H1 (cell line): Measurements from ENCODE around the gene MAP3K13. TPM values are rescaled to one million over a fixed set of nuclear protein-coding genes. Genes with fewer than 3 reads are reported as not detected.

Experiments
- JUND ChIP-seq: IDR thresholded peaks from 2 replicates; pipeline ENCODE4 v1.6.1; 2011; ENCODE audit warnings: mild to moderate bottlenecking, improper control_type of control experiment, low read length
- POU5F1 ChIP-seq: IDR thresholded peaks from 2 replicates; pipeline ENCODE4 v1.6.1; 2011; ENCODE audit warnings: low read depth, mild to moderate bottlenecking, low read length, moderate library complexity
- polyA plus RNA-seq, 7 experiments: library from polyadenylated mRNA; depleted of rRNA in 3 of 7; stranded (reverse) in 5 of 7; unstranded in 2 of 7; fragments of >200 nt in 5 of 7; fragments of 200-250 nt in 2 of 7; gene quantifications; 1 replicate in 5 of 7; 2 replicates in 1 of 7; 4 replicates in 1 of 7; pipeline versions ENCODE4 v1.2.1 to v1.2.3, GENCODE V29; 2011 to 2013; ENCODE audit warnings: missing spikeins in 2 of 7, mixed read lengths in 2 of 7
- total RNA-seq: library from RNA; stranded (reverse); fragmentation: NEBNext Ultra II Directional; extraction: Animal tissue kit (Norgen Biotek cat#: 25700); gene quantifications from 2 replicates; pipeline ENCODE4 v1.2.1, GENCODE V29; 2021
- TF ChIP-seq, protein P1 (sequence below), 3 experiments: IDR thresholded peaks; 1 replicate in 2 of 3; 2 replicates in 1 of 3; pipeline versions ENCODE4 v1.5.1 to v1.6.1; 2011; ENCODE audit warnings: low read length in 3 of 3, mild to moderate bottlenecking in 3 of 3, inconsistent platforms in 2 of 3, low read depth in 1 of 3, moderate library complexity in 1 of 3; ENCODE audit not compliant: insufficient read depth in 1 of 3; ENCODE audit errors: control extremely low read depth in 1 of 3

MAP3K13 gene
- total and polyA plus RNA-seq, 2 of the 8 experiments (the other 6 are each of a cell fraction or from before 2014, with no cell fraction given), result 6.8 to 17.9 TPM

DNA sequence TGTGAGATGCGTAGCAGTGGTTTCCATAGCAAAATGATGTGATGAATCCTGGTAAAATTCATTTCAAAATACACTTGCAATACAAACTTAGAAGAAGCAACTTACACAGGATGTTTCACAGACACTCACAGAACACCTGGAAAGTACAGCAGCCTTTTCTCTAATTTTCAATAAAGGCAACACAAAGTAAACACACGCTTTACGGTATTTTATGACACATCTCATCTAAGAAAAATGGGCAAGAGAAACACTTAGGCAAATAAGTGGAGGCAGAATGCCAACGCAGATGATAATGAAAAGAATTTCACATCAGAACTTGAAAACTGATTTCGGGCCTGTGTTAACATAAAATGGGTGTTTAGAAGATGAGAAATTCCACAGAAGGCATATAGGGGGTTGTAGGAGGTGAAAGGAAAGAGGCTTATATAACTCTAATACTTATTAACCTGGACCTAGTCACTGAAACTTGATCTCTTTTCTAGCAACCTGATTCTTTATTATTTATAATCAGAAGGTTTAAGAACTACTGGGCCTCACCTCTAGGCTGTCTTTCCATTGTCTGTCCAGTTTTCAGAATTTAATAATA, 25.6 kb upstream of the MAP3K13 start (continued):
- TF ChIP-seq, protein P1, sequence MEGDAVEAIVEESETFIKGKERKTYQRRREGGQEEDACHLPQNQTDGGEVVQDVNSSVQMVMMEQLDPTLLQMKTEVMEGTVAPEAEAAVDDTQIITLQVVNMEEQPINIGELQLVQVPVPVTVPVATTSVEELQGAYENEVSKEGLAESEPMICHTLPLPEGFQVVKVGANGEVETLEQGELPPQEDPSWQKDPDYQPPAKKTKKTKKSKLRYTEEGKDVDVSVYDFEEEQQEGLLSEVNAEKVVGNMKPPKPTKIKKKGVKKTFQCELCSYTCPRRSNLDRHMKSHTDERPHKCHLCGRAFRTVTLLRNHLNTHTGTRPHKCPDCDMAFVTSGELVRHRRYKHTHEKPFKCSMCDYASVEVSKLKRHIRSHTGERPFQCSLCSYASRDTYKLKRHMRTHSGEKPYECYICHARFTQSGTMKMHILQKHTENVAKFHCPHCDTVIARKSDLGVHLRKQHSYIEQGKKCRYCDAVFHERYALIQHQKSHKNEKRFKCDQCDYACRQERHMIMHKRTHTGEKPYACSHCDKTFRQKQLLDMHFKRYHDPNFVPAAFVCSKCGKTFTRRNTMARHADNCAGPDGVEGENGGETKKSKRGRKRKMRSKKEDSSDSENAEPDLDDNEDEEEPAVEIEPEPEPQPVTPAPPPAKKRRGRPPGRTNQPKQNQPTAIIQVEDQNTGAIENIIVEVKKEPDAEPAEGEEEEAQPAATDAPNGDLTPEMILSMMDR (IDR thresholded peaks at IDR 0.05; ENCODE audit: control extremely low read depth in 1 of 3, insufficient read depth in 1 of 3, low read depth in 1 of 3, low read length in 3 of 3), result no peak
- TF ChIP-seq POU5F1, result no peak
- no peak for TF ChIP-seq JUND
- TF ChIP-seq, all 59 proteins: peak for 0
